Large intestine (tissue), 3 donors: ENCODE data around the gene PRDM16. TPM values are rescaled to one million over a fixed set of nuclear protein-coding genes. Genes with fewer than 3 reads are reported as not detected.

Source experiments
- DNase-seq, 2 donors: peaks; one replicate each; pipeline versions ENCODE4 v3.0.0 to v3.0.0-alpha.2; 2013
- H3K27ac ChIP-seq: one replicate; pipeline ENCODE4 v1.5.1; 2013; ENCODE audit warnings: low read length
- H3K27me3 ChIP-seq: 2 replicates; pipeline ENCODE4 v1.6.1; 2013; ENCODE audit warnings: low read length; ENCODE audit not compliant: control insufficient read depth, insufficient read depth
- H3K36me3 ChIP-seq: 2 replicates; pipeline ENCODE4 v1.6.1; 2013; ENCODE audit warnings: low read length; ENCODE audit not compliant: control insufficient read depth, insufficient read depth
- H3K4me1 ChIP-seq: one replicate; pipeline ENCODE4 v1.6.1; 2013; ENCODE audit warnings: low read length; ENCODE audit not compliant: control insufficient read depth, insufficient read depth
- H3K4me3 ChIP-seq: one replicate; pipeline ENCODE4 v1.5.1; 2013; ENCODE audit warnings: low read length
- H3K9me3 ChIP-seq: one replicate; pipeline ENCODE4 v1.6.1; 2013; ENCODE audit warnings: mild to moderate bottlenecking, low read depth, low read length, moderate library complexity; ENCODE audit not compliant: control insufficient read depth
- WGBS: methylation state at CpG from one replicate; pipeline ENCODE4 v1.1.5; 2013; ENCODE audit warnings: low lambda C conversion rate; ENCODE audit not compliant: insufficient coverage; 5-methylcytosine and 5-hydroxymethylcytosine counted together
- polyA plus RNA-seq: library from polyadenylated mRNA; unstranded; fragments of 120-200 nt; gene quantifications from one replicate; pipeline ENCODE4 v1.2.1, GENCODE V29; 2013

Gene PRDM16
- polyA plus RNA-seq, 1 donor: 20.6 TPM

DNA sequence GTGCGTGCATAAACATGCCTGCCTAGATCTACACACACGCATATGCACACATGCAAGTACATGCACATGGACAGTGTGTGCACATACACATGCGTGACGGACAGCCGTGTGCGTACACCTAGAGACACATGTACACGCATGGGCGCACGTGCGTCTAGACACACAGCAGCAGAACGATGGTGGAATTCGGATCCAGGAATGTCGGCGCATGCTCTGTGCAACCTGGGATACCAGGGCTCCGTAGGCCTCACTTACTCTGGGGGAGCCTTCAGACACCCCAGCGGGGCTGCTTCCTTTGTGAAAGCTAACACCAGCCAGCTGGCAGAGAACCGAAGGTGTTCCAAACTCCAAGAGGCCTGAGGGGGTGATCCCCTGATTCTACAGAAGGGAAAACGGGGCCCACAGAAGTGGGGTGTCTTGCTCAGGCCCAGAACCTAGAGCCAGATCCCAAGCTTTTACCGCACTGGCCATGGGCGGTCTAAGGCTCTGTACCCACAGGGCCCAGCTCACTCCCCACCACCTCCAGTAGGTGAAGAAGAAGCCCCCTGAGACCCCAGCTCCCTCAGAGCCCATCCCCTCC lies 358.0 kb downstream of the PRDM16 start:
- H3K27me3 ChIP-seq: no peaks in the 10 kb centered on the region
- no peak overlapping the region for H3K27ac ChIP-seq
- H3K4me1 ChIP-seq: peaks cover 27% of the 10 kb centered on the region
- no CpG with 5 or more reads among the region's 20 CpGs for WGBS
- H3K4me3 ChIP-seq: no peak overlapping the region
- no peaks in the 10 kb centered on the region for H3K9me3 ChIP-seq
- no peak for DNase-seq
- H3K36me3 ChIP-seq: peaks cover 13% of the 10 kb centered on the region

DNA sequence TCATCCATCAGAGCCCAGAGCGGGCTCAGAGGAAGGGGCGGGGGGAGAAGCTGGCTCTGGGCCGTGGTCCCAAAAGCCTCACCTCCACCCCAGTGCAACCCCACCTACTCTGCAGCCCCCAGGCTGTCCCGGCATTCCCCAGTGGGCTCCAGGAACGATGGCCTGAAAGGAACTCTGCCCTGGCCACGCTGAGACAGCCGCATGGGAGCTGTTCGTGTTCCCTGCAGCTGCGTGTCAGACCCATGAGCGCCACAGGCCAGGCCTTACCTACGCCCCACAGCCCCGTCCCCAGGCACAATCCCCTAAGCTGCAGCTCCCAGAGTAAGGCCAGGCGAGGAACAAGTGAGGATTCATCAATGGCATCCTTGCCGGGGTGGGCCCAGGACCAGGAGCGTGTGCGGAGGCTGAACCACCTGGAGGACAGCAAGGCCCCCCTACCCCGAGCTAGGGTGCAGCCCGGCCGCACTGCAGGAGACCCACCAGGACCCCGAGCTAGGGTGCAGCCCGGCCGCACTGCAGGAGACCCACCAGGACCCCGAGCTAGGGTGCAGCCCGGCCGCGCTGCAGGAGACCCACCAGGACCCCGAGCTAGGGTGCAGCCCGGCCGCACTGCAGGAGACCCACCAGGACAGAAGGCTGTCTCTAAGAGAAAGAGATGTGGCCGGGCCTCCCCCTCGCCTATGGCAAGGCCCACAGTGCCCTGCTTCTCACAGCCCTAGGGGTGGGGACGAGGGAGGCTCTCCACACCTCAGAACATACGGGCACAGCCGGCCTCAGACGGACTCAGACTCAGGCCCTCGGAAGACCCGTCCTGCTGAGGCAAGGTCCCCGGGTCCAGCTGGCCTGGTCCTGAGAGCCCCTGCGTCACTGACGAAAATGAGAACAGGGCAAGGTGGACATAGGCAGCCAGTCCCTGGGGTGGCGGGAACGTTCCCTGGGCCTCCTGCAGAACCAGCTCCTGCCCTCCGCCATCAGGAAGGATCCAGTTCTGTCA lies 359.0 kb downstream of the PRDM16 start:
- H3K36me3 ChIP-seq: peaks cover 13% of the 10 kb centered on the region
- H3K27me3 ChIP-seq: no peaks in the 10 kb centered on the region
- no peak overlapping the region for H3K27ac ChIP-seq
- no peak overlapping the region for H3K4me3 ChIP-seq
- H3K4me1 ChIP-seq: peaks cover 18% of the 10 kb centered on the region
- DNase-seq: no peak
- no peaks in the 10 kb centered on the region for H3K9me3 ChIP-seq
- WGBS: no CpG with 5 or more reads among the region's 43 CpGs

DNA sequence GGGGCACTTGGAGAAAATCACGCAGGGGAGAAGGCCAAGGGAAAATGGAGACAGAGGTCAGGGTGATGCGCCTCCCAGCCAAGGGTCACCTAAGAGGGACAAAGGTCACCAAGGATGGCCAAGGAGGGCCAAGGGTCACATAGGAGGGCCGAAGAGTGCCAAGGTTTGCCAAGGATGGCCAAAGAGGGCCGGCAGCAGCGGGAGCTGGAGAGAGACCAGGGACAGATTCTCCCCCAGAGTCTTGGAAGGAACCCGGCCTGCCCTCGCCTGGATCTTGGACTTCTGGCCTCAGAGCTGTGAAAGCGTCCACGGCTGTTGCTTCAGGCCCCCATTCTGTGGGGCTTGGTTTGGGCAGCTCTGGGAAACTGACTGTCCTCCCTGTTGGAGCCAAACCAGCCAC lies 359.9 kb downstream of the PRDM16 start:
- peaks cover 10% of the 10 kb centered on the region for H3K4me1 ChIP-seq
- no CpG with 5 or more reads among the region's 9 CpGs for WGBS

DNA sequence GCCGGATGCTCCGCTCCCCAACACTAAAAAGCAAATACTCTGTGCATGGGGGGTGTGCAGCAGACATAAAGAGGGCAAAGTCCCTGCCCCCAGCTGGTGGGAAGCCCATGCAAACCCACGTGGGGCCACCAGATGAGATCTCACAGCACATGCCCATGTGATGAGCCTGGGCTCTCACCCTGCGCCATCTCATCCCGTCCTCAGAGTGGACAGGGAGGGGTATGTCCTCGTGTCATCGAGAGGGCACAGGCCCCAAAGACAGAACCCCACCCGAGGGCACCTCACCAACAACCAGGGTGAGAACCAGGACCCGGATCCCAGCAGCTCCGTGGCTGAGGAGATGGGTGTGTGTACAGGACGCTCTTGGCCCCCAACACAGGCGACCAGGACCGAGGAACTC lies 360.3 kb downstream of the PRDM16 start:
- Histone ChIP-seq H3K4me3 (no peak overlapping the region), H3K36me3 (peaks cover 13% of the 10 kb centered on the region), H3K27ac (no peak overlapping the region), H3K4me1 (peaks cover 6% of the 10 kb centered on the region), H3K27me3 (no peaks in the 10 kb centered on the region), H3K9me3 (no peaks in the 10 kb centered on the region)
- WGBS: no CpG with 5 or more reads among the region's 13 CpGs
- no peak for DNase-seq

More for the DNA sequence above, 359.9 kb downstream of the PRDM16 start:
- Histone ChIP-seq H3K9me3 (no peaks in the 10 kb centered on the region), H3K27me3 (no peaks in the 10 kb centered on the region), H3K4me3 (no peak overlapping the region), H3K27ac (no peak overlapping the region), H3K36me3 (peaks cover 13% of the 10 kb centered on the region)
- DNase-seq: no peak

DNA sequence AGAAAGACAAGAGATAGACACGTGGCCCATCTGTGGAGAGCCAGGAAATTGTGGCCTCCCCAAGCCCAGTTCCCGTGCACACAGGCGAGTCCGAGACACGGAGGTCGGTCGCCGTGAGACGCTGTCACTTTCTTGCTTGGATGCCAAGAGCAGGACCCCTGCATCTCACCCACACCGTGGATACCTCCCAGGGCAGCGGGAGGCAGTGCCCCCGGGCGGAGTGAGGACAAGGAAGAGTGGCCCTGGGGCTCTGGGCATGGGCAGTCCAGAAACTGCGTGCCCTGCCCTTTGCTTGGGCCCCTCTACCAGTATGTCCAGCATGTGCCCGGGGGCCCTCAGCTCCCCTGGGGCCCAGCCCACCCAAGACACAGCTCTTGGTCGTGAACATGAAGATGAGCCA lies 360.8 kb downstream of the PRDM16 start:
- H3K9me3 ChIP-seq: no peaks in the 10 kb centered on the region
- DNase-seq: no peak
- WGBS: no CpG with 5 or more reads among the region's 16 CpGs

DNA sequence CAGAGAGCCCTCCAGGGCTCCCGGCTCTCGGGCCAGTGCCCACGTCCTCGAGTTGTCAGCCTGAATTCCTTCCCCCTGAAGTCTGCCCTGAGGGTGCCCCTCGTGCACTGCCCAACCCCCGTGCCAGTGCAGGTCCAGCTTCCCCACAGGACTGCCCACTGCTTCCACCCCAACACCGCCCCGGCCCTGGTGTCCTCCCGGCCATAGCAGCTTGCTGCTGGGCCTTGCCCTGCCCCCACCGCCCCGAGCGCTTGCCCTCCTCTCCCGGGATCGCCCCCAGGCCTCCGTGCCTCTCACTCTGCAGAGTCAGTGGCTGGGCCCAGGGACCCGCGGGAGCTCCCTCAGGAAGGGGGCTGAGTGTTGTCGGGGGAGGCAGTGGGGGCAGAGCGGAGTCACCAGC lies 361.4 kb downstream of the PRDM16 start:
- no peak for DNase-seq
- H3K27me3 ChIP-seq: no peaks in the 10 kb centered on the region
- no peak overlapping the region for H3K4me3 ChIP-seq
- no peak overlapping the region for H3K27ac ChIP-seq
- H3K4me1 ChIP-seq: no peaks in the 10 kb centered on the region
- H3K9me3 ChIP-seq: no peaks in the 10 kb centered on the region
- H3K36me3 ChIP-seq: peaks cover 13% of the 10 kb centered on the region
- no CpG with 5 or more reads among the region's 19 CpGs for WGBS

More for the DNA sequence above, 360.8 kb downstream of the PRDM16 start:
- peaks cover 13% of the 10 kb centered on the region for H3K36me3 ChIP-seq
- H3K27ac ChIP-seq: no peak overlapping the region
- no peaks in the 10 kb centered on the region for H3K27me3 ChIP-seq
- no peak overlapping the region for H3K4me3 ChIP-seq
- H3K4me1 ChIP-seq: peaks cover 1% of the 10 kb centered on the region

DNA sequence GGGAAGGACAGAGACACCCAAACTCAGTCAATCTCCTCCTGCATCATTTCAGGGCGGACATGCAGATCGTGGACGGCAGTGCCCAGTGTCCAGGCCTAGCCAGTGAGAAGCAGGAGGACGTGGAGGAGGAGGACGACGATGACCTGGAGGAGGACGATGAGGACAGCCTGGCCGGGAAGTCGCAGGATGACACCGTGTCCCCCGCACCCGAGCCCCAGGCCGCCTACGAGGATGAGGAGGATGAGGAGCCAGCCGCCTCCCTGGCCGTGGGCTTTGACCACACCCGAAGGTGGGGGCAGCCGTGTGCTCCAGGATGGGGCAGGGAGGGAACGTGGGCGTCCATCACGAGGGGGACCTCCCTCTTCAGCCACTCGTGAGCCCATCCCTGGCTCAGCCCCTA lies 361.8 kb downstream of the PRDM16 start:
- peaks cover 12% of the 10 kb centered on the region for H3K36me3 ChIP-seq
- no peak for DNase-seq
- H3K27me3 ChIP-seq: no peaks in the 10 kb centered on the region
- no CpG with 5 or more reads among the region's 22 CpGs for WGBS
- no peaks in the 10 kb centered on the region for H3K9me3 ChIP-seq
- no peak overlapping the region for H3K27ac ChIP-seq
- H3K4me1 ChIP-seq: no peaks in the 10 kb centered on the region
- no peak overlapping the region for H3K4me3 ChIP-seq

DNA sequence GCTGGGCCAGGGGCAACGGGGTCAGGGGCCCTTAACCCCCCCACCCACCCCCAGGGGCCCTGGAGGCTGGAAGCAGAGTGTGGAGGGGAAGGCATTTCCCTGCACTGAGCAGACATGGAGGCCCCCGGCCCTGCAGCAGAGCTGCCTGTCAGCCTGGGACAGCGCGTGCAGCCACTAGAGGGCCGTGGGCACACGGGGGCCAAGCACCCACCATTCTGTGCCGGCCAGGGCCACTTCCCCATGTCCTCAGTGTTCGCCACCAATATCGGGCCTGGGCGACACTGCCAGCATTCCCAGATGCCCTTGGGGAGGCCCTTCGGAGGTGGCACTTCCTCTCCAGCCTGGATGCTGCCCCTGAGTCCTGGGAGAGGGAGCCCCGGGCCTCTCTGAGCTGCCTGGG lies 362.3 kb downstream of the PRDM16 start:
- peaks cover 8% of the 10 kb centered on the region for H3K36me3 ChIP-seq

DNA sequence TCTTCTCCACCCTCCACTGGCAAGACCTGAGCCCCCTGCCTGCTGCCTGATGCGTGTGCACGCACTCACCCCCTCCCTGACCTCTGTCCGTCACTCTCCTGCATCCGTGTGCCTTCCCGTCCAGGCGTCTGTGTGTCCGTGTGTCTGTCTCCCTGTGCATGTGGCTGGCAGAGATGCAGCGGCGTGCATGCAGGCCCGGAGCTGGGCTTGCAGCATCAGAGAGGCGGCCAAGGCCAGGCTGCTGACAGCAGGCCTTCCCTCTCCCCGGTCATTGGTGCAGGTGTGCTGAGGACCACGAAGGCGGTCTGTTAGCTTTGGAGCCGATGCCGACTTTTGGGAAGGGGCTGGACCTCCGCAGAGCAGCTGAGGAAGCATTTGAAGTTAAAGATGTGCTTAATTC lies 362.7 kb downstream of the PRDM16 start:
- no peak for DNase-seq
- no peaks in the 10 kb centered on the region for H3K27me3 ChIP-seq
- no peaks in the 10 kb centered on the region for H3K4me1 ChIP-seq
- no CpG with 5 or more reads among the region's 17 CpGs for WGBS
- H3K4me3 ChIP-seq: no peak overlapping the region
- peaks cover 5% of the 10 kb centered on the region for H3K36me3 ChIP-seq
- no peaks in the 10 kb centered on the region for H3K9me3 ChIP-seq
- H3K27ac ChIP-seq: no peak overlapping the region

More for the DNA sequence above, 362.3 kb downstream of the PRDM16 start:
- Histone ChIP-seq H3K4me3 (no peak overlapping the region), H3K9me3 (no peaks in the 10 kb centered on the region), H3K27me3 (no peaks in the 10 kb centered on the region), H3K4me1 (no peaks in the 10 kb centered on the region), H3K27ac (no peak overlapping the region)
- no peak for DNase-seq
- no CpG with 5 or more reads among the region's 12 CpGs for WGBS

DNA sequence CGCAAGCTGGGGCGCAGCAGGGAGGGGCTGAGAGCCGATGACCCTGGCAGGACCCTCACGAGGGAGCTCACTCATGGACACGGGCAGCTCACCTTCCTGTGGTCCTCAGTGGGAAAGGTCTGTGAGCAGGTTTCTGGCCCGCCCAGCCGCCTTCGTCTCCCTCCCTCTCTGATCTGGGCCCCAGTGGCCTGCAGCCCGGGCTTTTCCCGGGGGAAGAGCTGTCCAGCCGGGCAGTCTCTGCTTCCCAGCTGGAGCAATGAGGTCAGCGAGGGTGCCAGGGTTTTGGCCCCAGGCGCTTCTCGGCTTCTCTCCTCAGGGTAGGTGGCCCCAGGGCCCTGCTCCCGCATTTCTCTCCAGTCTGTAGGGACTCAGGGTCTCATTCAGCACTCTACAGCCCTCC lies 363.3 kb downstream of the PRDM16 start:
- H3K27ac ChIP-seq: no peak overlapping the region
- H3K36me3 ChIP-seq: no peaks in the 10 kb centered on the region
- no CpG with 5 or more reads among the region's 15 CpGs for WGBS
- no peaks in the 10 kb centered on the region for H3K4me1 ChIP-seq
- H3K27me3 ChIP-seq: no peaks in the 10 kb centered on the region
- no peak overlapping the region for H3K4me3 ChIP-seq
- no peak for DNase-seq
- no peaks in the 10 kb centered on the region for H3K9me3 ChIP-seq
